HCT116 (cell line): ENCODE data around the gene NCKAP5. TPM values are rescaled to one million over a fixed set of nuclear protein-coding genes. Genes with fewer than 3 reads are reported as not detected.

ENCODE experiments used
- ATAC-seq: fragments of 200-7000 bp; cut with Tn5 transposase; 2 replicates; pipeline ENCODE4 v1.9.1; 2020; ENCODE audit warnings: mild to moderate bottlenecking, moderate library complexity
- BruUV-seq: library from RNA; stranded (reverse); fragments of 400-500 nt; replicated peaks from 2 replicates; lab custom pipeline; 2021; lab: Mats Ljungman, UMichigan
- CTCF ChIA-PET: fragments of 300-600 bp; sonication (Branson Sonifier 250); formaldehyde crosslinking; loops from one replicate; lab custom pipeline; 2021; ENCODE audit warnings: antibody characterized with exemption; lab: Charles Lee
- POLR2A ChIA-PET: fragments of 300-600, 350-600 bp; sonication (Branson Sonifier 250); formaldehyde crosslinking; loops from one replicate; lab custom pipeline; 2021; ENCODE audit warnings: antibody characterized with exemption; lab: Charles Lee
- RAD21 ChIA-PET, 2 experiments: fragments of 300-600 bp; sonication (Branson Sonifier 250); formaldehyde crosslinking; loops; one replicate each; lab custom pipeline; 2023; ENCODE audit warnings: low total read pairs in 2 of 2; ENCODE audit not compliant: uncharacterized antibody in 2 of 2, unreplicated experiment in 2 of 2, low non-redundant PET in 1 of 2; lab: Charles Lee
- DNase-seq: peaks from one replicate; pipeline ENCODE4 v3.0.0-alpha.2; 2010; ENCODE audit warnings: low read depth, low spot score
- H2AFZ ChIP-seq: fragments of 200-600 bp; shearing (Covaris generic), sonication (generic); 2 replicates; pipeline ENCODE4 v1.6.1; 2017; ENCODE audit warnings: low read depth, mixed run types, mixed read lengths, antibody characterized with exemption, low read length; ENCODE audit not compliant: poor library complexity, severe bottlenecking
- H3K27ac ChIP-seq: 2 replicates; pipeline ENCODE4 v1.5.1; 2012; ENCODE audit warnings: low read depth, low read length
- H3K27me3 ChIP-seq: fragments of 200-600 bp; sonication (generic); 2 replicates; pipeline ENCODE4 v1.6.1; 2016; ENCODE audit warnings: mixed run types, low read length, mixed read lengths; ENCODE audit not compliant: insufficient read depth
- H3K36me3 ChIP-seq, 2 experiments: fragments of 200-500 bp in 1 of 2; fragments of 200-600 bp in 1 of 2; sonication (Bioruptor generic) in 1 of 2; sonication (generic) in 1 of 2; 2 replicates each; pipeline versions ENCODE4 v1.5.1 to v1.6.1; 2014 to 2016; ENCODE audit warnings: low read length in 2 of 2, inconsistent platforms in 1 of 2, mixed read lengths in 1 of 2, mixed run types in 1 of 2; ENCODE audit not compliant: insufficient read depth in 2 of 2, control insufficient read depth in 1 of 2
- H3K4me1 ChIP-seq, 2 experiments: fragments of 200-600 bp in 1 of 2; sonication (generic) in 1 of 2; 2 replicates each; pipeline versions ENCODE4 v1.5.1 to v1.6.1; 2012 to 2017; ENCODE audit warnings: low read length in 2 of 2, inconsistent platforms in 1 of 2, mild to moderate bottlenecking in 1 of 2, mixed read lengths in 1 of 2, mixed run types in 1 of 2, moderate library complexity in 1 of 2; ENCODE audit not compliant: insufficient read depth in 2 of 2, control insufficient read depth in 1 of 2
- H3K4me2 ChIP-seq: fragments of 200-600 bp; sonication (generic); 2 replicates; pipeline ENCODE4 v1.6.1; 2017; ENCODE audit warnings: mixed run types, low read length, mixed read lengths
- H3K4me3 ChIP-seq, 2 experiments: fragments of 200-600 bp in 1 of 2; sonication (generic) in 1 of 2; replicated peaks in 1 of 2; 2 replicates each; pipeline ENCODE4 v1.5.1; 2011 to 2016; ENCODE audit warnings: low read length in 2 of 2, control low read depth in 1 of 2, low read depth in 1 of 2, mild to moderate bottlenecking in 1 of 2, mixed read lengths in 1 of 2, mixed run types in 1 of 2
- H3K79me2 ChIP-seq: fragments of 200-600 bp; sonication (generic); 2 replicates; pipeline ENCODE4 v1.6.1; 2017; ENCODE audit warnings: mild to moderate bottlenecking, mixed run types, low read length, moderate library complexity, mixed read lengths; ENCODE audit not compliant: insufficient read depth
- H3K9ac ChIP-seq: fragments of 200-600 bp; sonication (generic); 2 replicates; pipeline ENCODE4 v1.6.1; 2016; ENCODE audit warnings: low read length, mixed read lengths
- H3K9me2 ChIP-seq: fragments of 200-600 bp; sonication (generic), shearing (Covaris generic); 2 replicates; pipeline ENCODE4 v1.6.1; 2017; ENCODE audit warnings: mixed run types, mild to moderate bottlenecking, moderate library complexity; ENCODE audit not compliant: insufficient read depth
- H3K9me3 ChIP-seq, 2 experiments: fragments of 200-500 bp in 1 of 2; fragments of 200-600 bp in 1 of 2; sonication (Bioruptor generic) in 1 of 2; sonication (generic) in 1 of 2; 2 replicates each; pipeline ENCODE4 v1.6.1; 2014 to 2017; ENCODE audit warnings: low read length in 2 of 2, mixed read lengths in 2 of 2, inconsistent platforms in 1 of 2, low read depth in 1 of 2, mild to moderate bottlenecking in 1 of 2, mixed run types in 1 of 2, moderate library complexity in 1 of 2; ENCODE audit not compliant: control insufficient read depth in 1 of 2, insufficient read depth in 1 of 2
- H4K20me1 ChIP-seq: fragments of 200-600 bp; sonication (generic), shearing (Covaris generic); 2 replicates; pipeline ENCODE4 v1.6.1; 2017; ENCODE audit warnings: mixed run types, mild to moderate bottlenecking, moderate library complexity; ENCODE audit not compliant: insufficient read depth
- CBX3 ChIP-seq: IDR thresholded peaks from 2 replicates; pipeline ENCODE4 v1.6.1; 2012; ENCODE audit warnings: low read depth
- CEBPB ChIP-seq: IDR thresholded peaks from 2 replicates; pipeline ENCODE4 v1.6.1; 2012; ENCODE audit warnings: low read depth
- EZH2phosphoT487 ChIP-seq: fragments of 200-600 bp; IDR thresholded peaks from 2 replicates; pipeline ENCODE4 v1.6.1; 2018; ENCODE audit warnings: antibody characterized with exemption, borderline replicate concordance
- FOSL1 ChIP-seq: IDR thresholded peaks from 2 replicates; pipeline ENCODE4 v1.6.1; 2012; ENCODE audit warnings: low read depth
- JUND ChIP-seq: IDR thresholded peaks from 2 replicates; pipeline ENCODE4 v1.6.1; 2012
- POLR2A ChIP-seq: IDR thresholded peaks from 2 replicates; pipeline ENCODE4 v1.7.0; 2011; ENCODE audit warnings: borderline replicate concordance; ENCODE audit not compliant: insufficient read depth, insufficient read length; ENCODE audit errors: extremely low read depth
- ZFX ChIP-seq: fragments of 450-650 bp; IDR thresholded peaks from 2 replicates; pipeline ENCODE4 v1.6.1; 2017
- ZNF274 ChIP-seq: fragments of 200-500 bp; sonication (Bioruptor generic); IDR thresholded peaks from 2 replicates; pipeline ENCODE4 v1.6.1; 2014; ENCODE audit warnings: mild to moderate bottlenecking, low read depth, low read length, inconsistent platforms
- intact Hi-C: fragments of 100-400 bp; cut with micrococcal nuclease; formaldehyde crosslinking; loops from 2 replicates; pipeline ENCODE4 v1.10.0; 2022
- total RNA-seq: library from RNA; stranded (reverse); gene quantifications from one replicate; pipeline ENCODE4 v1.2.1, GENCODE V29; 2021; ENCODE audit not compliant: unreplicated experiment

Gene NCKAP5
- total RNA-seq, 1 experiment from 2014 or later = 0.30 TPM

DNA sequence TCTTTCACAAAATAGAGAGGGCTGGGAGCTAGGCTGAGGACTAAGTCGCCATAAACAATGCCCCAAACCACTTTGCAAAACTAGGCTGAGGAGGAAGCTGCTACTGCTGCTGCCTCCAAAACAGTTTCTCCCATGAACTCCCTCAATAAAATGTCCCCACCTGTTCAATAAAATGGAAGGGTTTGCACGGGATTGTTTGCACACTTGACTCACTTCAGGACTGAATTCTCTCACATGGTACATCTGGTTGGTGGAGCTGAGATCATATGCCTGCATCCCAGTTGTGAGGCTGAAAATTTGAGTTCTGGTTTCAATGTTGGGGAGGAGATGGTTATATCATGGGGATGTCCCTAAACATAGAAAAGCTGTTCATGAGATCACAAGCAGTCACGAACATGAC is 26.5 kb downstream of the NCKAP5 start:
- ChIA-PET RAD21 (no interaction called here), POLR2A (no interaction called here), CTCF (no interaction called here)
- Histone ChIP-seq H4K20me1 (no peaks in the 10 kb centered on the region), H3K27ac (no peak overlapping the region), H2AFZ (no peak overlapping the region), H3K36me3 (no peaks in the 10 kb centered on the region), H3K4me2 (no peak overlapping the region), H3K9ac (no peak overlapping the region), H3K4me1 (no peaks in the 10 kb centered on the region), H3K9me2 (no peaks in the 10 kb centered on the region), H3K27me3 (no peaks in the 10 kb centered on the region), H3K9me3 (no peaks in the 10 kb centered on the region), H3K79me2 (no peaks in the 10 kb centered on the region), H3K4me3 (no peak overlapping the region)
- DNase-seq = no peak
- ATAC-seq = no peak
- BruUV-seq = no TSS peak
- intact Hi-C loops = no loop called here
- TF ChIP-seq JUND (no peak), CEBPB (no peak)

DNA sequence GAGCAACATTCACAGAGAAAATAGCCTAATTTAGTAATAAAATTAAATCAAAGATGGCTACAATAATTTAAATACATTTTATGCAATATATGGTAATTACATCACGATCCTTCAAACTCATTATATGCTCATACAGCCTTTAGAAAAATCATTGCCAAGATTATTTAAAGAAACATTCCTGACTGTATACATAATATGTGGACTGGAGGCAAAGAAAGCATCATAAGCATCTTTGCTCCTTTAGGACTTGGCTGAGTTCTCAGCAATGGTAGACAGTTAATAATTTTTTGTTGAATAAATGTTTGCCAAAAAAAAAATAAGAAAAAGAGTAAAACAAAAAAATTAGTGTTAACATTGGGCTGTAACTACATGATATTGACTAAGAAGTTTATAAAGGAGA is 26.9 kb downstream of the NCKAP5 start:
- ChIA-PET CTCF (no interaction called here), POLR2A (no interaction called here), RAD21 (no interaction called here)
- TF ChIP-seq ZNF274 (no peak), ZFX (no peak), POLR2A (no peak), CBX3 (no peak), CEBPB (no peak), EZH2phosphoT487 (no peak), FOSL1 (no peak)
- BruUV-seq = no TSS peak
- H2AFZ ChIP-seq = no peak overlapping the region
- intact Hi-C loops = no loop called here
- H3K4me1 ChIP-seq = no peaks in the 10 kb centered on the region
- no peaks in the 10 kb centered on the region for H4K20me1 ChIP-seq
- no peak for DNase-seq
- no peaks in the 10 kb centered on the region for H3K9me2 ChIP-seq
- no peak overlapping the region for H3K27ac ChIP-seq
- no peaks in the 10 kb centered on the region for H3K27me3 ChIP-seq
- no peak overlapping the region for H3K9ac ChIP-seq
- H3K36me3 ChIP-seq = no peaks in the 10 kb centered on the region
- ATAC-seq = no peak
- H3K4me3 ChIP-seq = no peak overlapping the region
- no peak overlapping the region for H3K4me2 ChIP-seq
- no peaks in the 10 kb centered on the region for H3K9me3 ChIP-seq
- no peaks in the 10 kb centered on the region for H3K79me2 ChIP-seq
